Measurements from ENCODE around the gene CADM2. TPM values are rescaled to one million over a fixed set of nuclear protein-coding genes. Genes with fewer than 3 reads are reported as not detected.

The CADM2 gene
- total RNA-seq, 1 experiment from 2014 or later: 0.47 TPM

DNA sequence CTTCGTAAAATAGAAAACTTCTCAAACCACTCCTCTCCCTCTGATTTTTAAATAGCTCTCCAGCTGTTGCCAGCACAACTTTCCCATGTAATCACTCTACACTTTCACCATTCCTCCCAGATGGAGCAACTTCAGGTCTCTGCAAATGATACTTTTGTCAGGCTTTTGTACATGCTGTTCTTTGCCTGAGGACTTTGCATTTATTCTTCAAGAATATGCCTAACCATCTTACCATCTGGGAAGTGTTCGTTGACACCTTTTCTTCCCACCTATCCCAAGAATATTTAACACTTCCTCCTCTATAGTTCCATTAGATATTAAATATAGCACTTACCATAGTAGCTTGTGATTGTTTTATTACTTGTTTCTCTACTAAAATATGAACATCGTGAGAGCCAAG is 703.7 kb downstream of the CADM2 start:
- Histone ChIP-seq H3K9me2 (replicated peaks; ENCODE audit: low read length) (no peaks in the 10 kb centered on the region), H3K4me3 (ENCODE audit: low read length) (no peak overlapping the region), H3K79me2 (ENCODE audit: low read length) (no peaks in the 10 kb centered on the region), H3K4me1 (ENCODE audit: insufficient read depth, low read length) (no peaks in the 10 kb centered on the region), H3K27ac (ENCODE audit: low read length) (no peak overlapping the region), H3K4me2 (ENCODE audit: low read length) (no peak overlapping the region), H3K9ac (ENCODE audit: low read length) (no peak overlapping the region), H3K27me3 (ENCODE audit: low read length) (no peaks in the 10 kb centered on the region), H4K20me1 (ENCODE audit: low read length) (no peaks in the 10 kb centered on the region), H3F3A (ENCODE audit: low read length, unreplicated experiment) (no peaks in the 10 kb centered on the region), H3K36me3 (ENCODE audit: low read depth, low read length) (no peaks in the 10 kb centered on the region), H3K9me3 (ENCODE audit: low read length) (no peaks in the 10 kb centered on the region), H2AFZ (ENCODE audit: low read length) (no peak overlapping the region)
- intact Hi-C loops (cut with micrococcal nuclease): loop anchor here (5.0 kb wide), 1 partner anchor 140 kb away; no protein-coding TSS in a partner anchor
- TF ChIP-seq EZH2phosphoT487 (IDR thresholded peaks at IDR 0.05; ENCODE audit: borderline replicate concordance, low read length) (no peak), EZH2 (IDR thresholded peaks at IDR 0.05; ENCODE audit: low read length, unreplicated experiment) (no peak)
- TF ChIP-seq, protein P1, sequence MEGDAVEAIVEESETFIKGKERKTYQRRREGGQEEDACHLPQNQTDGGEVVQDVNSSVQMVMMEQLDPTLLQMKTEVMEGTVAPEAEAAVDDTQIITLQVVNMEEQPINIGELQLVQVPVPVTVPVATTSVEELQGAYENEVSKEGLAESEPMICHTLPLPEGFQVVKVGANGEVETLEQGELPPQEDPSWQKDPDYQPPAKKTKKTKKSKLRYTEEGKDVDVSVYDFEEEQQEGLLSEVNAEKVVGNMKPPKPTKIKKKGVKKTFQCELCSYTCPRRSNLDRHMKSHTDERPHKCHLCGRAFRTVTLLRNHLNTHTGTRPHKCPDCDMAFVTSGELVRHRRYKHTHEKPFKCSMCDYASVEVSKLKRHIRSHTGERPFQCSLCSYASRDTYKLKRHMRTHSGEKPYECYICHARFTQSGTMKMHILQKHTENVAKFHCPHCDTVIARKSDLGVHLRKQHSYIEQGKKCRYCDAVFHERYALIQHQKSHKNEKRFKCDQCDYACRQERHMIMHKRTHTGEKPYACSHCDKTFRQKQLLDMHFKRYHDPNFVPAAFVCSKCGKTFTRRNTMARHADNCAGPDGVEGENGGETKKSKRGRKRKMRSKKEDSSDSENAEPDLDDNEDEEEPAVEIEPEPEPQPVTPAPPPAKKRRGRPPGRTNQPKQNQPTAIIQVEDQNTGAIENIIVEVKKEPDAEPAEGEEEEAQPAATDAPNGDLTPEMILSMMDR (conservative IDR thresholded peaks at IDR 0.05; ENCODE audit: low read depth, low read length): no peak
- DNase-seq: no peak
- ChIA-PET CTCF (no interaction called here), POLR2A (ENCODE audit: unreplicated experiment) (no interaction called here)
- no TSS peak for BruUV-seq (replicated peaks)
- no peak for ATAC-seq

DNA sequence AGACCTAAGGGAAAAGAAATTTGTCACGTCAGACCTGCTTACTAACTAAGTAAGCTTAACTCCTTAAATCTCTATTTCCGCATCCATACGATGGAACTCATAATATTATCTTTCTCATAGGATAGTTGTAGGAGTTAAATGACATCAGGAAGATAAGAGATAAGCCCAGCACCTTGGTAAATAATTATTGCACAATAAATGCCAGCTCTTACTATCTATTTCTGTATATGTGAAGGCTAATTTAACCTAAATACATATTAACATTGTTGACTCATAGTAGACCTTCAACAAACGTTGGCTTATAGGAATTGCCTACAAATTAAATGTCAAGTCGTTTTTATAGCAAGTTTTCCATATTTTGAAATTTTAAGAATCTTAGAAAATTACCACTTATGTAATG is 709.0 kb downstream of the CADM2 start:
- no peaks in the 10 kb centered on the region for H3F3A ChIP-seq (ENCODE audit: low read length, unreplicated experiment)
- no peaks in the 10 kb centered on the region for H4K20me1 ChIP-seq (ENCODE audit: low read length)
- no peak overlapping the region for H3K9ac ChIP-seq (ENCODE audit: low read length)
- no peaks in the 10 kb centered on the region for H3K27me3 ChIP-seq (ENCODE audit: low read length)
- CTCF ChIA-PET: no interaction called here
- H3K9me2 ChIP-seq (replicated peaks; ENCODE audit: low read length): no peaks in the 10 kb centered on the region
- H2AFZ ChIP-seq (ENCODE audit: low read length): no peak overlapping the region
- no peak overlapping the region for H3K27ac ChIP-seq (ENCODE audit: low read length)
- BruUV-seq (replicated peaks): no TSS peak
- ATAC-seq (no peak), DNase-seq (no peak)
- peaks cover 3% of the 10 kb centered on the region; the same call in 1 of the 2 replicates for H3K4me1 ChIP-seq (ENCODE audit: insufficient read depth, low read length)
- TF ChIP-seq, protein P1 (conservative IDR thresholded peaks at IDR 0.05; ENCODE audit: low read depth, low read length): no peak
- TF ChIP-seq EZH2 (IDR thresholded peaks at IDR 0.05; ENCODE audit: low read length, unreplicated experiment): no peak
- TF ChIP-seq EZH2phosphoT487 (IDR thresholded peaks at IDR 0.05; ENCODE audit: borderline replicate concordance, low read length): no peak
- intact Hi-C loops (cut with micrococcal nuclease): no loop called here
- H3K36me3 ChIP-seq (ENCODE audit: low read depth, low read length): no peaks in the 10 kb centered on the region
- no peaks in the 10 kb centered on the region for H3K79me2 ChIP-seq (ENCODE audit: low read length)
- POLR2A ChIA-PET (ENCODE audit: unreplicated experiment): no interaction called here
- no peaks in the 10 kb centered on the region for H3K9me3 ChIP-seq (ENCODE audit: low read length)
- H3K4me3 ChIP-seq (ENCODE audit: low read length): no peak overlapping the region
- no peak overlapping the region for H3K4me2 ChIP-seq (ENCODE audit: low read length)

DNA sequence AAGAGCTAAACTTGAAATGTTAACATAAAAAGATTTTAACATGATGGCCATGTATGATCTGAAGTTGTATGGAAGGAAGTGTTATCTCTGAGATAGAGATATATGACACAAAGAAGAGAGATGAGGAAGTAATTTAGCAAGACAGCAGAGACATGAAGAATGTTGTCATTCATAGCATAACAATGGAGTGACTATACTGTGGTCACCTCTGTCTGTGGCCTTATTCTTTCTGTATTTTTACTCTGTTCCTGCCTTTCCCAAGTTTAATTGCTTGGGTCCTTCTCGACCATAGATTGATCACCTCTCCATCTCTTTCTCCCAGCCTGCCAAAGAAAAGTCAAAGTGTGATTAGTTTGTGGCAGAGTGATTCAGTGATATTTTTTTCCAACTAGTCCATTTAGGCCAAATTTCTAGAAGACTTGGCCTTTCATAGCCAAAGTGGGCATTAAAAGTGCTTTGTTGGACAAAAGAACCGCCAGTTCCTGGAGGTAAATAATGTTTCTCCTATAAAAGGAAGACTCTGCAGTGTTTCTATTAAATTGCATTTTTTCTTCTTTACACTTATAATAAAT is 711.9 kb downstream of the CADM2 start:
- ChIA-PET CTCF (no interaction called here), POLR2A (ENCODE audit: unreplicated experiment) (no interaction called here)
- TF ChIP-seq EZH2 (IDR thresholded peaks at IDR 0.05; ENCODE audit: low read length, unreplicated experiment): no peak
- TF ChIP-seq, protein P1 (conservative IDR thresholded peaks at IDR 0.05; ENCODE audit: low read depth, low read length): no peak
- no peak for TF ChIP-seq EZH2phosphoT487 (IDR thresholded peaks at IDR 0.05; ENCODE audit: borderline replicate concordance, low read length)
- Histone ChIP-seq H2AFZ (ENCODE audit: low read length) (no peak overlapping the region), H3K9ac (ENCODE audit: low read length) (no peak overlapping the region), H3K9me3 (ENCODE audit: low read length) (no peaks in the 10 kb centered on the region), H3K27me3 (ENCODE audit: low read length) (no peaks in the 10 kb centered on the region), H3K36me3 (ENCODE audit: low read depth, low read length) (no peaks in the 10 kb centered on the region), H3F3A (ENCODE audit: low read length, unreplicated experiment) (no peaks in the 10 kb centered on the region), H4K20me1 (ENCODE audit: low read length) (no peaks in the 10 kb centered on the region), H3K27ac (ENCODE audit: low read length) (no peak overlapping the region), H3K4me3 (ENCODE audit: low read length) (no peak overlapping the region), H3K4me2 (ENCODE audit: low read length) (no peak overlapping the region), H3K4me1 (ENCODE audit: insufficient read depth, low read length) (peaks cover 3% of the 10 kb centered on the region; the same call in 1 of the 2 replicates), H3K9me2 (replicated peaks; ENCODE audit: low read length) (no peaks in the 10 kb centered on the region), H3K79me2 (ENCODE audit: low read length) (no peaks in the 10 kb centered on the region)
- no TSS peak for BruUV-seq (replicated peaks)
- DNase-seq: peak; percentile 42
- intact Hi-C loops (cut with micrococcal nuclease): no loop called here
- no peak for ATAC-seq
